Endothelial cell of umbilical vein (primary cell): ENCODE results near the gene ASB13. TPM values are rescaled to one million over a fixed set of nuclear protein-coding genes. Genes with fewer than 3 reads are reported as not detected.

Source experiments
- BruUV-seq: library from RNA; stranded (reverse); fragments of 400-500 nt; replicated peaks from 2 replicates; lab custom pipeline; 2021; lab: Mats Ljungman, UMichigan
- CTCF ChIA-PET: fragments of 300-600, 350-600 bp; sonication (Branson Sonifier 250); formaldehyde crosslinking; loops from one replicate; lab custom pipeline; 2021; ENCODE audit warnings: antibody characterized with exemption, inconsistent platforms; lab: Charles Lee
- POLR2A ChIA-PET: fragments of 300-600, 350-600 bp; sonication (Branson Sonifier 250); formaldehyde crosslinking; loops from one replicate; lab custom pipeline; 2021; ENCODE audit warnings: antibody characterized with exemption, inconsistent platforms; lab: Charles Lee
- DNase-seq: peaks from one replicate; pipeline ENCODE4 v3.0.0-alpha.2; 2011; ENCODE audit warnings: low read depth, low spot score
- FAIRE-seq: peaks from 2 replicates; lab custom pipeline; 2011; peaks lifted over from hg19 to GRCh38; lab: Jason Lieb, UNC
- H2AFZ ChIP-seq: 2 replicates; pipeline ENCODE4 v1.6.0; 2012; ENCODE audit warnings: low read depth, low read length, control low read depth, inconsistent platforms
- H3K27ac ChIP-seq: 2 replicates; pipeline ENCODE4 v1.5.1; 2011; ENCODE audit warnings: low read depth, mild to moderate bottlenecking, control low read depth, low read length, moderate library complexity; ENCODE audit not compliant: insufficient read depth
- H3K27me3 ChIP-seq, 2 experiments: 2 replicates each; pipeline versions ENCODE4 v1.6.0 to v1.6.1; 2011; ENCODE audit warnings: low read length in 2 of 2, mixed read lengths in 1 of 2; ENCODE audit not compliant: control insufficient read depth in 2 of 2, insufficient read depth in 2 of 2
- H3K36me3 ChIP-seq, 2 experiments: 2 replicates in 1 of 2; 3 replicates in 1 of 2; pipeline ENCODE4 v1.5.1; 2011; ENCODE audit warnings: low read length in 2 of 2, mild to moderate bottlenecking in 1 of 2, moderate library complexity in 1 of 2; ENCODE audit not compliant: control insufficient read depth in 2 of 2, insufficient read depth in 2 of 2; ENCODE audit errors: extremely low read depth in 1 of 2
- H3K4me1 ChIP-seq: 3 replicates; pipeline ENCODE4 v1.5.1; 2011; ENCODE audit warnings: mild to moderate bottlenecking, low read length; ENCODE audit not compliant: control insufficient read depth, insufficient read depth; ENCODE audit errors: extremely low read depth
- H3K4me2 ChIP-seq: 2 replicates; pipeline ENCODE4 v1.6.1; 2011; ENCODE audit warnings: low read length, control low read depth, mixed read lengths; ENCODE audit not compliant: insufficient read depth
- H3K4me3 ChIP-seq, 3 experiments: fragments of 200-600 bp in 1 of 3; sonication (generic), shearing (Covaris generic) in 1 of 3; replicated peaks in 1 of 3; 2 replicates each; pipeline ENCODE4 v1.5.1; 2011 to 2016; ENCODE audit warnings: control low read depth in 3 of 3, low read length in 3 of 3, mild to moderate bottlenecking in 2 of 3, inconsistent platforms in 1 of 3, low read depth in 1 of 3, moderate library complexity in 1 of 3; ENCODE audit not compliant: insufficient read depth in 1 of 3
- H3K79me2 ChIP-seq: 2 replicates; pipeline ENCODE4 v1.6.0; 2012; ENCODE audit warnings: low read length, inconsistent platforms; ENCODE audit not compliant: control insufficient read depth, insufficient read depth
- H3K9ac ChIP-seq: replicated peaks from 2 replicates; pipeline ENCODE3; 2011; ENCODE audit warnings: low read length, control low read depth; ENCODE audit not compliant: insufficient read depth; ENCODE audit errors: extremely low read depth
- H3K9me1 ChIP-seq: replicated peaks from 3 replicates; pipeline ENCODE4 v1.6.0; 2011; ENCODE audit warnings: mild to moderate bottlenecking, low read length; ENCODE audit not compliant: control insufficient read depth, insufficient read depth; ENCODE audit errors: extremely low read depth
- H3K9me3 ChIP-seq: replicated peaks from 2 replicates; pipeline ENCODE4 v1.5.1; 2012; ENCODE audit warnings: low read length, inconsistent platforms; ENCODE audit not compliant: control insufficient read depth, insufficient read depth
- H4K20me1 ChIP-seq: replicated peaks from 2 replicates; pipeline ENCODE3; 2011; ENCODE audit warnings: mild to moderate bottlenecking, low read length; ENCODE audit not compliant: control insufficient read depth, insufficient read depth; ENCODE audit errors: extremely low read depth
- CTCF ChIP-seq, 2 donors: IDR thresholded peaks; 1 replicate in 1 of 2; 2 replicates in 1 of 2; pipeline ENCODE4 v1.5.1; 2011; ENCODE audit warnings: low read length in 2 of 2, mild to moderate bottlenecking in 2 of 2, moderate library complexity in 2 of 2, control low read depth in 1 of 2, inconsistent platforms in 1 of 2, low read depth in 1 of 2; ENCODE audit not compliant: insufficient read depth in 1 of 2; ENCODE audit errors: extremely low read depth in 1 of 2
- EZH2 ChIP-seq: IDR thresholded peaks from 2 replicates; pipeline ENCODE4 v1.6.1; 2012; ENCODE audit warnings: borderline replicate concordance, low read depth, mild to moderate bottlenecking, moderate library complexity, low read length, inconsistent platforms; ENCODE audit not compliant: severe bottlenecking
- JUN ChIP-seq: IDR thresholded peaks from 2 replicates; pipeline ENCODE4 v1.6.1; 2011; ENCODE audit warnings: borderline replicate concordance, low read depth; ENCODE audit not compliant: insufficient read length, insufficient read depth
- MYC ChIP-seq: IDR thresholded peaks from one replicate; pipeline ENCODE4 v1.6.1; 2011; ENCODE audit warnings: mild to moderate bottlenecking, low read depth, low read length
- dilution Hi-C: fragments of 300-500 bp; cut with MboI; formaldehyde crosslinking; loops from one replicate; pipeline ENCODE4 v1.15.0; 2019; ENCODE audit warnings: low sequenced_read_pairs; ENCODE audit not compliant: extremely low pct_ligation_motif_present
- intact Hi-C: fragments of 100-400 bp; cut with micrococcal nuclease; formaldehyde crosslinking; loops from one replicate; pipeline ENCODE4 v1.10.0; 2022
- polyA plus RNA-seq, 4 experiments: library from polyadenylated mRNA; depleted of rRNA in 3 of 4; stranded (reverse) in 3 of 4; unstranded in 1 of 4; fragments of >200 nt; gene quantifications; 2 replicates each; pipeline versions ENCODE4 v1.2.1 to v1.2.3, GENCODE V29; 2011 to 2012; ENCODE audit warnings: missing spikeins in 1 of 4
- total RNA-seq: library from RNA; stranded (reverse); gene quantifications from 2 replicates; pipeline ENCODE4 v1.2.3, GENCODE V29; 2021

The ASB13 gene
- total and polyA plus RNA-seq, 2 donors (not counting 3 experiments of a cell fraction or from before 2014, with no cell fraction given) = 6.3 to 7.3 TPM

GRCh38 chr10:5606864-5607263 is 59.5 kb downstream of the ASB13 start:
- Histone ChIP-seq H3K9ac (no peak overlapping the region), H3K27me3 (peaks cover 10 to 12% of the 10 kb centered on the region in 2 experiments), H4K20me1 (no peaks in the 10 kb centered on the region), H3K27ac (no peak overlapping the region), H3K79me2 (no peaks in the 10 kb centered on the region), H2AFZ (no peak overlapping the region), H3K4me3 (no peak overlapping the region), H3K4me1 (no peaks in the 10 kb centered on the region), H3K36me3 (no peaks in the 10 kb centered on the region), H3K4me2 (no peak overlapping the region), H3K9me3 (no peaks in the 10 kb centered on the region), H3K9me1 (no peaks in the 10 kb centered on the region)
- CTCF ChIA-PET = interaction anchor here (0.7 to 2.1 kb wide), 7 partner anchors 16 to 172 kb away, joined by 3 to 7 read pairs (median 4); no protein-coding TSS in a partner anchor
- FAIRE-seq (no peak), DNase-seq (no peak)
- POLR2A ChIA-PET = no interaction called here
- intact Hi-C loops (no loop called here), dilution Hi-C loops (no loop called here)
- TF ChIP-seq CTCF (IDR thresholded peaks at IDR 0.05; ENCODE audit: extremely low read depth in 1 of 2, insufficient read depth in 1 of 2, low read depth in 1 of 2, low read length in 2 of 2) (peak in 1 of 2 donors; percentile 1), MYC (no peak)
- no TSS peak for BruUV-seq

- H3K4me1 ChIP-seq = no peaks in the 10 kb centered on the region
Measured at GRCh38 chr10:5606321-5606720, 60.1 kb downstream of the ASB13 start.

More at GRCh38 chr10:5606321-5606720, 60.1 kb downstream of the ASB13 start:
- no peak overlapping the region for H3K4me2 ChIP-seq
- intact Hi-C loops = no loop called here
- dilution Hi-C loops = no loop called here
- H3K36me3 ChIP-seq = no peaks in the 10 kb centered on the region
- no peak overlapping the region for H3K4me3 ChIP-seq
- BruUV-seq = no TSS peak
- H2AFZ ChIP-seq = no peak overlapping the region
- POLR2A ChIA-PET = no interaction called here
- no peak for FAIRE-seq
- no peak for TF ChIP-seq JUN
- no peak for TF ChIP-seq EZH2
- H3K27me3 ChIP-seq = peaks cover 10 to 12% of the 10 kb centered on the region in 2 experiments
- DNase-seq = no peak
- no peaks in the 10 kb centered on the region for H4K20me1 ChIP-seq
- no peaks in the 10 kb centered on the region for H3K9me1 ChIP-seq
- H3K9ac ChIP-seq = no peak overlapping the region
- no peaks in the 10 kb centered on the region for H3K79me2 ChIP-seq
- H3K27ac ChIP-seq = no peak overlapping the region
- no peaks in the 10 kb centered on the region for H3K9me3 ChIP-seq
- CTCF ChIA-PET = interaction anchor here (0.7 to 2.1 kb wide), 7 partner anchors 17 to 172 kb away, joined by 3 to 7 read pairs (median 4); no protein-coding TSS in a partner anchor
